Activated T-cell treated with anti-CD3 and anti-CD28 coated beads, Interleukin-2, amount 50 U/mL, for 4 hours (primary cell): ENCODE data around the gene MON1B. TPM values are rescaled to one million over a fixed set of nuclear protein-coding genes. Genes with fewer than 3 reads are reported as not detected.
"Not testable (repeated sequence)": the region's sequence is repeated elsewhere in the genome, so short reads cannot be mapped to it uniquely, and the experiment has no call there.

Experiments
- ATAC-seq, 2 donors: fragments of 200-7000 bp; cut with Tn5 transposase; one replicate each; pipeline ENCODE4 v1.10.0; 2021
- DNase-seq: peaks from one replicate; pipeline ENCODE4 v3.0.0-alpha.2; 2020
- H3K27me3 Mint-ChIP-seq: one replicate; pipeline ENCODE4 v1.8.0; 2021; ENCODE audit warnings: low read depth, mixed read lengths
- H3K36me3 Mint-ChIP-seq: one replicate; pipeline ENCODE4 v1.8.0; 2022; ENCODE audit warnings: mixed read lengths; ENCODE audit not compliant: insufficient read depth
- H3K4me1 Mint-ChIP-seq: one replicate; pipeline ENCODE4 v1.8.0; 2021; ENCODE audit warnings: low read depth, mixed read lengths
- H3K4me3 Mint-ChIP-seq: one replicate; pipeline ENCODE4 v1.8.0; 2021; ENCODE audit warnings: mild to moderate bottlenecking, moderate library complexity, mixed read lengths
- H3K9me3 Mint-ChIP-seq: one replicate; pipeline ENCODE4 v1.8.0; 2021; ENCODE audit warnings: mixed read lengths
- total RNA-seq, 3 donors: library from RNA; stranded (reverse); gene quantifications; one replicate each; pipeline ENCODE4 v1.2.1, GENCODE V29; 2021

Gene MON1B
- 10 to 100 TPM; 67.6 to 71.3 (median 70.0) TPM for total RNA-seq

- ATAC-seq (peak; percentile 95 to 97), DNase-seq (peak; percentile 89)
- Mint-ChIP-seq H3K36me3 (peaks cover 32% of the 10 kb centered on the region), H3K9me3 (no peaks in the 10 kb centered on the region), H3K4me1 (peaks cover 37% of the 10 kb centered on the region), H3K4me3 (peak within 1 kb of the TSS; percentile 98), H3K27me3 (peaks cover 2% of the 10 kb centered on the region)
Observed at GRCh38 chr16:77190478-77191258, at the start of gene MON1B. MON1B (plus strand) TSS chr16:77191190; CDS start chr16:77191486, 296 bp downstream.

GRCh38 chr16:77143364-77143763 lies 47.6 kb upstream of the MON1B start:
- DNase-seq = no peak
- Mint-ChIP-seq H3K4me1 (no peaks in the 10 kb centered on the region), H3K9me3 (peaks cover 8% of the 10 kb centered on the region), H3K27me3 (peaks cover 6% of the 10 kb centered on the region), H3K36me3 (no peaks in the 10 kb centered on the region), H3K4me3 (no peak overlapping the region)
- ATAC-seq = no peak

GRCh38 chr16:77148121-77148520 lies 42.9 kb upstream of the MON1B start:
- peaks cover 11% of the 10 kb centered on the region for H3K27me3 Mint-ChIP-seq
- no peak for DNase-seq
- H3K9me3 Mint-ChIP-seq = peaks cover 8% of the 10 kb centered on the region
- H3K36me3 Mint-ChIP-seq = no peaks in the 10 kb centered on the region
- no peak overlapping the region for H3K4me3 Mint-ChIP-seq
- no peaks in the 10 kb centered on the region for H3K4me1 Mint-ChIP-seq
- ATAC-seq = no peak

- no peaks in the 10 kb centered on the region for H3K4me1 Mint-ChIP-seq
- DNase-seq (no peak), ATAC-seq (no peak)
- peaks cover 30% of the 10 kb centered on the region for H3K27me3 Mint-ChIP-seq
- no peak overlapping the region for H3K4me3 Mint-ChIP-seq
- no peaks in the 10 kb centered on the region for H3K36me3 Mint-ChIP-seq
- no peaks in the 10 kb centered on the region for H3K9me3 Mint-ChIP-seq
Observed at GRCh38 chr16:77157346-77158058, 33.5 kb upstream of the MON1B start.

- ATAC-seq (no peak), DNase-seq (no peak)
- H3K36me3 Mint-ChIP-seq = no peaks in the 10 kb centered on the region
- H3K4me3 Mint-ChIP-seq = no peak overlapping the region
- peaks cover 30% of the 10 kb centered on the region for H3K27me3 Mint-ChIP-seq
- H3K9me3 Mint-ChIP-seq = no peaks in the 10 kb centered on the region
- no peaks in the 10 kb centered on the region for H3K4me1 Mint-ChIP-seq
Observed at GRCh38 chr16:77158293-77158692, 32.7 kb upstream of the MON1B start.

GRCh38 chr16:77165006-77165405 lies 26.0 kb upstream of the MON1B start:
- no peaks in the 10 kb centered on the region for H3K4me1 Mint-ChIP-seq
- no peaks in the 10 kb centered on the region for H3K36me3 Mint-ChIP-seq
- peaks cover 15% of the 10 kb centered on the region for H3K27me3 Mint-ChIP-seq
- ATAC-seq (no peak), DNase-seq (no peak)
- no peak overlapping the region for H3K4me3 Mint-ChIP-seq
- no peaks in the 10 kb centered on the region for H3K9me3 Mint-ChIP-seq

GRCh38 chr16:77165536-77166236 lies 25.3 kb upstream of the MON1B start:
- H3K4me1 Mint-ChIP-seq, DNase-seq, H3K9me3 Mint-ChIP-seq, ATAC-seq, H3K36me3 Mint-ChIP-seq, H3K4me3 Mint-ChIP-seq: not testable (repeated sequence)
- peaks cover 19% of the 10 kb centered on the region for H3K27me3 Mint-ChIP-seq

- Mint-ChIP-seq H3K9me3 (no peaks in the 10 kb centered on the region), H3K36me3 (no peaks in the 10 kb centered on the region), H3K4me1 (no peaks in the 10 kb centered on the region), H3K4me3 (no peak overlapping the region), H3K27me3 (peaks cover 21% of the 10 kb centered on the region)
- ATAC-seq (no peak), DNase-seq (no peak)
Observed at GRCh38 chr16:77166726-77167125, 24.3 kb upstream of the MON1B start.

GRCh38 chr16:77168901-77169300 lies 22.1 kb upstream of the MON1B start:
- no peak for ATAC-seq
- peaks cover 24% of the 10 kb centered on the region for H3K27me3 Mint-ChIP-seq
- no peaks in the 10 kb centered on the region for H3K4me1 Mint-ChIP-seq
- no peak for DNase-seq
- H3K36me3 Mint-ChIP-seq = no peaks in the 10 kb centered on the region
- H3K9me3 Mint-ChIP-seq = no peaks in the 10 kb centered on the region
- no peak overlapping the region for H3K4me3 Mint-ChIP-seq

- no peaks in the 10 kb centered on the region for H3K36me3 Mint-ChIP-seq
- peak; percentile 7 for DNase-seq
- no peak overlapping the region for H3K4me3 Mint-ChIP-seq
- no peaks in the 10 kb centered on the region for H3K9me3 Mint-ChIP-seq
- peak; percentile 41 to 72 for ATAC-seq
- peaks cover 29% of the 10 kb centered on the region for H3K27me3 Mint-ChIP-seq
- no peaks in the 10 kb centered on the region for H3K4me1 Mint-ChIP-seq
Observed at GRCh38 chr16:77169650-77170236, 21.2 kb upstream of the MON1B start.

- no peak for ATAC-seq
- Mint-ChIP-seq H3K9me3 (no peaks in the 10 kb centered on the region), H3K27me3 (peaks cover 35% of the 10 kb centered on the region), H3K4me3 (no peak overlapping the region), H3K36me3 (no peaks in the 10 kb centered on the region), H3K4me1 (no peaks in the 10 kb centered on the region)
- no peak for DNase-seq
Observed at GRCh38 chr16:77170805-77171204, 20.2 kb upstream of the MON1B start.

GRCh38 chr16:77171745-77172635 lies 19.0 kb upstream of the MON1B start:
- peaks cover 41% of the 10 kb centered on the region for H3K27me3 Mint-ChIP-seq
- H3K9me3 Mint-ChIP-seq = no peaks in the 10 kb centered on the region
- ATAC-seq (peak; percentile 63), DNase-seq (no peak)
- no peak overlapping the region for H3K4me3 Mint-ChIP-seq
- H3K4me1 Mint-ChIP-seq = no peaks in the 10 kb centered on the region
- H3K36me3 Mint-ChIP-seq = no peaks in the 10 kb centered on the region

- DNase-seq (no peak), ATAC-seq (no peak)
- Mint-ChIP-seq H3K4me3 (no peak overlapping the region), H3K27me3 (peaks cover 44% of the 10 kb centered on the region), H3K36me3 (no peaks in the 10 kb centered on the region), H3K4me1 (no peaks in the 10 kb centered on the region), H3K9me3 (no peaks in the 10 kb centered on the region)
Observed at GRCh38 chr16:77172951-77173350, 18.0 kb upstream of the MON1B start.
